Kidney (tissue), 14 donors: ENCODE results near the gene AK5. TPM values are rescaled to one million over a fixed set of nuclear protein-coding genes. Genes with fewer than 3 reads are reported as not detected.

Experiments
- DNase-seq, 5 donors: peaks; one replicate each; pipeline ENCODE4 v3.0.0-alpha.2; 2013 to 2020
- FAIRE-seq: peaks from 2 replicates; lab custom pipeline; 2012; peaks lifted over from hg19 to GRCh38; lab: Jason Lieb, UNC
- H3K27ac ChIP-seq, 2 donors: one replicate each; pipeline ENCODE4 v1.7.0; 2013; ENCODE audit warnings: low read depth in 2 of 2, low read length in 2 of 2, inconsistent platforms in 1 of 2
- H3K27me3 ChIP-seq: one replicate; pipeline ENCODE4 v1.7.1; 2013; ENCODE audit warnings: low read length, inconsistent platforms; ENCODE audit not compliant: control insufficient read depth, insufficient read depth
- H3K36me3 ChIP-seq, 3 donors: one replicate each; pipeline versions ENCODE4 v1.7.0 to v1.7.1; 2013; ENCODE audit warnings: low read length in 3 of 3, control low read depth in 1 of 3, inconsistent platforms in 1 of 3; ENCODE audit not compliant: insufficient read depth in 3 of 3, control insufficient read depth in 2 of 3
- H3K4me1 ChIP-seq, 3 donors: one replicate each; pipeline versions ENCODE4 v1.7.0 to v1.7.1; 2013; ENCODE audit warnings: low read length in 3 of 3, inconsistent platforms in 1 of 3, low read depth in 1 of 3; ENCODE audit not compliant: control insufficient read depth in 2 of 3, insufficient read depth in 2 of 3
- H3K4me3 ChIP-seq, 3 donors: one replicate each; pipeline versions ENCODE4 v1.7.0 to v1.8.1; 2013; ENCODE audit warnings: low read length in 3 of 3, control low read depth in 1 of 3, inconsistent platforms in 1 of 3
- H3K9ac ChIP-seq, 3 donors: one replicate each; pipeline versions ENCODE4 v1.7.0 to v1.7.1; 2013; ENCODE audit warnings: low read length in 3 of 3, control low read depth in 1 of 3, inconsistent platforms in 1 of 3
- H3K9me3 ChIP-seq, 3 donors: one replicate each; pipeline versions ENCODE4 v1.7.0 to v1.7.1; 2013; ENCODE audit warnings: low read length in 3 of 3, control low read depth in 1 of 3, inconsistent platforms in 1 of 3; ENCODE audit not compliant: control insufficient read depth in 2 of 3, insufficient read depth in 1 of 3
- intact Hi-C: fragments of 100-400 bp; cut with DNase I; formaldehyde crosslinking; loops from one replicate; pipeline ENCODE4 v1.11.1; 2022
- polyA plus RNA-seq: library from polyadenylated mRNA; stranded (reverse); fragments of 350-450 nt; fragmentation: Illumina TruSeq; extraction: RNeasy Lipid Tissue Mini Kit (QIAGEN cat#74804); gene quantifications from one replicate; pipeline ENCODE4 v1.2.3, GENCODE V29; 2014; ENCODE audit warnings: low read depth, low replicate concordance; ENCODE audit not compliant: insufficient read depth
- total RNA-seq: library from RNA; stranded (reverse); fragmentation: NEBNext Ultra II Directional; extraction: Animal tissue kit (Norgen Biotek cat#: 25700); gene quantifications from one replicate; pipeline ENCODE4 v1.2.1, GENCODE V29; 2021
- TF ChIP-seq, protein P1 (sequence below): IDR thresholded peaks from 3 replicates; pipeline ENCODE4 v1.5.1; 2012; ENCODE audit warnings: mild to moderate bottlenecking, moderate library complexity, borderline replicate concordance; ENCODE audit not compliant: insufficient read depth; ENCODE audit errors: extremely low read depth
- donor health status: control.
- donor health status: control.
- donor health status: control.
- donor health status: control.
- donor health status: control.
- donor health status: DM: yes; HTN: yes; CAD: no.
- donor health status: Normal renal cell carcinoma (clear cell type).

AK5 gene
- total and polyA plus RNA-seq, 2 donors from 2014 or later = 1.7 to 2.5 TPM

DNA sequence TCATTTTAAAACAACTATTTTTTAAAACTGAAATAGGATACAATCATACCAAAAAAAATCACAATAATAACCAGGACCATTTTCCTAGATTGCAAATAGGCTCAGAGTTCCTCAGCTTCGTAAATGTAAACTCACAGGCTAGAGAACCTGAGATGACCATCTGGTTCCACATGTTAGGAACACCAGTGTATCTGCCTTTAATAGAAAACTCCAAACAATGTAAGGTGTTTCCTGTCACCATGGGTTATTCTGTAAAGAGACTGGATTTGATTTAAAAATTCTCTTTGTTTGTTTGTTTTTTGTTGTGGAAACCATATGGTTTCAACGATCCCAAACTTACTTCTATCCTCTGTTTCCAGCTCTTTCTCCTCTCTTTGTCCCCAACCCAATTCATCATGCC lies 203.1 kb downstream of the AK5 start:
- intact Hi-C loops = no loop called here
- H3K4me1 ChIP-seq = no peaks in the 10 kb centered on the region
- FAIRE-seq = no peak

DNA sequence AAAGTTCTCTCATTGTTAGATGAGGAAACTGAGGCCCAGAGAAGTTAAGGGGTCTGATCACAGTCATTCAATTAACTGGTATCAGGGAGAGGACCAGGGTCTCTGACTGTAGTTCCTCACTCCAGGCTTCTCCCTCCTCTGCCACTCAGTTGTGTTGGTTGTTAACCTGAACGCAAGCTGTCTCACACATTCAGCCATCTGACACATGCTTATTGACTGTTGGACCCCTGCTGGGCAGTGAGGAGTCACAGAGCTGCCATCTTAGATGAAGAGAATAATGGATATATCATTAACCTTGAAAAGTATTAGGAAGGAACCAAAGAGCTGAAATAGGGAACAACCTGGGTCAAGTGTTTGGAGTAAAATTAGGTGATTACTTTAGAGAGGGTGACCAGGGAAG lies 205.8 kb downstream of the AK5 start:
- TF ChIP-seq, protein P1, sequence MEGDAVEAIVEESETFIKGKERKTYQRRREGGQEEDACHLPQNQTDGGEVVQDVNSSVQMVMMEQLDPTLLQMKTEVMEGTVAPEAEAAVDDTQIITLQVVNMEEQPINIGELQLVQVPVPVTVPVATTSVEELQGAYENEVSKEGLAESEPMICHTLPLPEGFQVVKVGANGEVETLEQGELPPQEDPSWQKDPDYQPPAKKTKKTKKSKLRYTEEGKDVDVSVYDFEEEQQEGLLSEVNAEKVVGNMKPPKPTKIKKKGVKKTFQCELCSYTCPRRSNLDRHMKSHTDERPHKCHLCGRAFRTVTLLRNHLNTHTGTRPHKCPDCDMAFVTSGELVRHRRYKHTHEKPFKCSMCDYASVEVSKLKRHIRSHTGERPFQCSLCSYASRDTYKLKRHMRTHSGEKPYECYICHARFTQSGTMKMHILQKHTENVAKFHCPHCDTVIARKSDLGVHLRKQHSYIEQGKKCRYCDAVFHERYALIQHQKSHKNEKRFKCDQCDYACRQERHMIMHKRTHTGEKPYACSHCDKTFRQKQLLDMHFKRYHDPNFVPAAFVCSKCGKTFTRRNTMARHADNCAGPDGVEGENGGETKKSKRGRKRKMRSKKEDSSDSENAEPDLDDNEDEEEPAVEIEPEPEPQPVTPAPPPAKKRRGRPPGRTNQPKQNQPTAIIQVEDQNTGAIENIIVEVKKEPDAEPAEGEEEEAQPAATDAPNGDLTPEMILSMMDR = no peak
- FAIRE-seq (no peak), DNase-seq (no peak)
- no peak overlapping the region for H3K9ac ChIP-seq
- H3K27me3 ChIP-seq = no peaks in the 10 kb centered on the region
- no peak overlapping the region for H3K4me3 ChIP-seq
- intact Hi-C loops = no loop called here
- H3K36me3 ChIP-seq = no peaks in the 10 kb centered on the region
- no peak overlapping the region for H3K27ac ChIP-seq
- no peaks in the 10 kb centered on the region for H3K9me3 ChIP-seq
- H3K4me1 ChIP-seq = no peaks in the 10 kb centered on the region

More for the DNA sequence above, 203.1 kb downstream of the AK5 start:
- Histone ChIP-seq H3K9me3 (no peaks in the 10 kb centered on the region), H3K27me3 (no peaks in the 10 kb centered on the region), H3K27ac (no peak overlapping the region), H3K4me3 (no peak overlapping the region), H3K36me3 (no peaks in the 10 kb centered on the region), H3K9ac (no peak overlapping the region)
- no peak for DNase-seq
- TF ChIP-seq, protein P1 = no peak

DNA sequence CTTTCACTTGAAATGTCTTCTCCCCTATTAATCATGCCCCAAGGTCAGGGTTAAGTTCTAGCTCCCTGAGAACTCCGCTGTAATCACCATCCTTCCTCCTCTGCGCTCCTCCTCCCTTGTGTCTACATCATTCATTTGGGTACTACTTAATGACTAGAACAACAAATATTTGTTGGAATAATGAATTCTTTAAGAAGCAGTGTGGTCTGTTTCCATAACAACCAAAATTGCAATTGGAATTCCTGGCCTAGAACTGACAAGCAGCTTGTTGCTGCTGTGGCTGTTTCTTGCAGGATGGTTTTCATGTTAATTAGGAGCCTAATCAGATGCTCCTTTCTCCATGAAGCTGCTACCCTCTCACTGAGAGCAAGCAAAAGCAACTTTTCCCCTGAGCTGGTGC lies 208.1 kb downstream of the AK5 start:
- TF ChIP-seq, protein P1 = no peak

DNA sequence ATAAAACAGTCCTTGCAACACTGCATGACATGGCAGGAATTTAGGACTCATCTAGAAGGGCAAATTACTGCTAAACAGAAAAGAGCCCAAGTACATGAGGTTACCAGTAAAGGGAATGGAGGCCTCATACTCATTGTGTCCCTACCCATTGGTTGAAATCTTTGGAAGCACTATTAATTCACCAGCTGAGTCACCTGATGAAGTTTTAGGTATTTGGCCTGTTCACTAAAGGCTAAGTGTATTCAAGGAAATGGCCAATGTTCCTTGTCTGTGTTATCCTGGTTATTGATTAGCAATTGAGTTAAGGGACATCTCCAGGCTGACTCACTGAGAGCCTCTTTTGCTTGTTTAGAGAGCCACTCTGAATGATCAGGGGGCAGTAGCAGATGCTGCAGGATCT lies 212.2 kb downstream of the AK5 start:
- no peak for FAIRE-seq

More for the DNA sequence above, 208.1 kb downstream of the AK5 start:
- Histone ChIP-seq H3K4me1 (no peaks in the 10 kb centered on the region), H3K36me3 (no peaks in the 10 kb centered on the region), H3K27me3 (no peaks in the 10 kb centered on the region), H3K27ac (no peak overlapping the region), H3K9ac (no peak overlapping the region), H3K4me3 (no peak overlapping the region), H3K9me3 (no peaks in the 10 kb centered on the region)
- intact Hi-C loops = no loop called here
- DNase-seq (peak in 2 of 5 donors; percentile 46 to 68), FAIRE-seq (no peak)

More for the DNA sequence above, 212.2 kb downstream of the AK5 start:
- Histone ChIP-seq H3K4me3 (no peak overlapping the region), H3K27me3 (no peaks in the 10 kb centered on the region), H3K27ac (no peak overlapping the region), H3K9me3 (no peaks in the 10 kb centered on the region), H3K4me1 (no peaks in the 10 kb centered on the region), H3K9ac (no peak overlapping the region), H3K36me3 (no peaks in the 10 kb centered on the region)
- no peak for DNase-seq
- intact Hi-C loops = no loop called here
- TF ChIP-seq, protein P1 = no peak
